ENCODE data around the gene PICK1.

The PICK1 gene

GRCh38 chr22:38089474-38089851 lies 32.3 kb downstream of the PICK1 start:
- no peak for TF ChIP-seq CEBPB (IDR thresholded peaks at IDR 0.05)
- no peak for TF ChIP-seq TEAD4 (IDR thresholded peaks at IDR 0.05)
- no peak for TF ChIP-seq TCF12 (IDR thresholded peaks at IDR 0.05; ENCODE audit: low read depth)

GRCh38 chr22:38097058-38097457 lies 39.9 kb downstream of the PICK1 start:
- no peak for TF ChIP-seq ZBTB7A (IDR thresholded peaks at IDR 0.05; ENCODE audit: low read depth)
- no peak for TF ChIP-seq NFIC (IDR thresholded peaks at IDR 0.05)
- TF ChIP-seq RAD21 (IDR thresholded peaks at IDR 0.05; ENCODE audit: low read depth): no peak
- TF ChIP-seq REST (IDR thresholded peaks at IDR 0.05; ENCODE audit: low read depth): no peak
- no peak for TF ChIP-seq YY1 (IDR thresholded peaks at IDR 0.05; ENCODE audit: low read depth)
- TF ChIP-seq CREB1 (IDR thresholded peaks at IDR 0.05; ENCODE audit: low read depth): no peak

- TF ChIP-seq TAF1 (IDR thresholded peaks at IDR 0.05; ENCODE audit: low read depth) (no peak), REST (IDR thresholded peaks at IDR 0.05; ENCODE audit: low read depth) (no peak), MAX (IDR thresholded peaks at IDR 0.05) (no peak), NFIC (IDR thresholded peaks at IDR 0.05) (no peak), TCF12 (IDR thresholded peaks at IDR 0.05; ENCODE audit: low read depth) (no peak), CREB1 (IDR thresholded peaks at IDR 0.05; ENCODE audit: low read depth) (no peak)
Measured at GRCh38 chr22:38097557-38098409, 40.6 kb downstream of the PICK1 start.

GRCh38 chr22:38098410-38099249 lies 41.4 kb downstream of the PICK1 start:
- TF ChIP-seq REST (IDR thresholded peaks at IDR 0.05; ENCODE audit: low read depth) (peak; percentile 37; the same call in 1 of the 2 replicates), TCF12 (IDR thresholded peaks at IDR 0.05; ENCODE audit: low read depth) (no peak), EGR1 (IDR thresholded peaks at IDR 0.05) (no peak)

- TF ChIP-seq TAF1 (IDR thresholded peaks at IDR 0.05; ENCODE audit: low read depth): no peak
- TF ChIP-seq FOXM1 (IDR thresholded peaks at IDR 0.05; ENCODE audit: borderline replicate concordance, low read depth): no peak
- TF ChIP-seq CEBPB (IDR thresholded peaks at IDR 0.05): no peak
- TF ChIP-seq USF1 (IDR thresholded peaks at IDR 0.05): no peak
- TF ChIP-seq RAD21 (IDR thresholded peaks at IDR 0.05; ENCODE audit: low read depth): no peak
- no peak for TF ChIP-seq TCF12 (IDR thresholded peaks at IDR 0.05; ENCODE audit: low read depth)
- TF ChIP-seq EP300 (IDR thresholded peaks at IDR 0.05; ENCODE audit: borderline replicate concordance): no peak
- TF ChIP-seq EGR1 (IDR thresholded peaks at IDR 0.05): no peak
- no peak for TF ChIP-seq ZBTB7A (IDR thresholded peaks at IDR 0.05; ENCODE audit: low read depth)
- no peak for TF ChIP-seq TEAD4 (IDR thresholded peaks at IDR 0.05)
- TF ChIP-seq CREB1 (IDR thresholded peaks at IDR 0.05; ENCODE audit: low read depth): no peak
- TF ChIP-seq YY1 (IDR thresholded peaks at IDR 0.05; ENCODE audit: low read depth): no peak
- TF ChIP-seq MAX (IDR thresholded peaks at IDR 0.05): no peak
Measured at GRCh38 chr22:38103641-38104040, 46.4 kb downstream of the PICK1 start.
